Esophagus (tissue), 2 donors: Measurements from ENCODE around the gene NEK4. TPM values are rescaled to one million over a fixed set of nuclear protein-coding genes. Genes with fewer than 3 reads are reported as not detected.

Experiments
- H3K27ac ChIP-seq, 2 donors: one replicate each; pipeline ENCODE4 v1.5.1; 2013; ENCODE audit warnings: low read depth in 2 of 2, mild to moderate bottlenecking in 2 of 2, inconsistent platforms in 1 of 2, low read length in 1 of 2, moderate library complexity in 1 of 2
- H3K27me3 ChIP-seq, 2 donors: one replicate each; pipeline ENCODE4 v1.6.1; 2013; ENCODE audit warnings: low read length in 2 of 2, control low read depth in 1 of 2, mild to moderate bottlenecking in 1 of 2; ENCODE audit not compliant: insufficient read depth in 2 of 2, control insufficient read depth in 1 of 2
- H3K36me3 ChIP-seq, 2 donors: one replicate each; pipeline ENCODE4 v1.6.1; 2013; ENCODE audit warnings: low read length in 1 of 2; ENCODE audit not compliant: control insufficient read depth in 2 of 2, insufficient read depth in 2 of 2
- H3K4me1 ChIP-seq, 2 donors: one replicate each; pipeline ENCODE4 v1.6.1; 2013; ENCODE audit warnings: low read length in 1 of 2; ENCODE audit not compliant: control insufficient read depth in 2 of 2, insufficient read depth in 2 of 2
- H3K4me3 ChIP-seq, 2 donors: one replicate each; pipeline ENCODE4 v1.5.1; 2013; ENCODE audit warnings: low read length in 2 of 2, mild to moderate bottlenecking in 2 of 2, low read depth in 1 of 2, moderate library complexity in 1 of 2
- H3K9me3 ChIP-seq, 2 donors: one replicate each; pipeline ENCODE4 v1.6.1; 2013; ENCODE audit warnings: mild to moderate bottlenecking in 2 of 2, low read depth in 1 of 2, low read length in 1 of 2, moderate library complexity in 1 of 2; ENCODE audit not compliant: control insufficient read depth in 2 of 2, insufficient read depth in 1 of 2
- WGBS, 2 donors: extraction: QIAGEN DNeasy Blood & Tissue Kit; methylation state at CpG; one replicate each; pipeline ENCODE4 v1.1.7; 2013; 5-methylcytosine and 5-hydroxymethylcytosine counted together
- polyA plus RNA-seq, 2 donors: library from polyadenylated mRNA; stranded (reverse); fragments of 200-250 nt; gene quantifications; one replicate each; pipeline ENCODE4 v1.2.3, GENCODE V29; 2013
- donor health status: healthy with polysubstance abuse.
- donor health status: Bipolar disorder and iron deficiency.

The NEK4 gene
- polyA plus RNA-seq, 2 donors = 3.6 to 4.3 TPM

DNA sequence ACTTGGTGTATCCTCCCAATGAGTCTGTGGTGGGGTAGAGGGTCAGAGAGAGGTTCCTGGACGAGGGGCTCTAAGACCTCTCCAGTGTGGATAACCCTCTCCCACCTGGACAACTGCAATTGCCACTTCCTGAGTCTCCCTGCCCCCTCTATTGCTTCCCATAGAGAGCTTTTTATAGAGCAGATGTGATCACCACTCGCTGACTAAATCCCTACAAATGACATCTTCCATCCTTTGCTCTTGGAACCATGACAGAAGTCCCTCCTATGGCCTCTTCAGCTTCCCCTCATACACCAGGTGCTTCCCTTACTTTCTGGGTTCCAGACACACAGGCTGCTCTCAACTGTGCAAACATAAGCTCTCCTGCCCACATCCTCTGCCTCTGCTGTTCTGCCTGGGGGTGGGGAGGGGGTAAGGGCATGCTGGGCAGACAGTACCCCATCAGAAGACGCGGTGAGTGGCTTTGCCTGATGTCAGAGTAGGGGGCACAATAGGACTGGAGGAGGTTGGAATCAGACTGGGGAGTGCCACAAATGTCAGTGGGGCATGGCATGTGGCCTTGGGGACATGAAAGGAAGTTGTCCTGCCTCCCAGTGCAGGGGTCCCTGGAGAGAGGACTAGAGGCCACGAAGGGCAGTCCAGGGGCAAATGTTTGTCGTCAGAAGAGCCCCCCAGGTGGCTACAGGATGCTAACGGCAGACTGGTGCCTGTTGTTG lies 39.1 kb upstream of the NEK4 start:
- no peak overlapping the region for H3K4me3 ChIP-seq
- no peaks in the 10 kb centered on the region for H3K27me3 ChIP-seq
- no peaks in the 10 kb centered on the region for H3K9me3 ChIP-seq
- H3K36me3 ChIP-seq = no peaks in the 10 kb centered on the region
- no peaks in the 10 kb centered on the region for H3K4me1 ChIP-seq
- H3K27ac ChIP-seq = no peak overlapping the region
- 50 to 62% methylated on average over 7 of the region's 7 CpGs for WGBS, 2 donors

DNA sequence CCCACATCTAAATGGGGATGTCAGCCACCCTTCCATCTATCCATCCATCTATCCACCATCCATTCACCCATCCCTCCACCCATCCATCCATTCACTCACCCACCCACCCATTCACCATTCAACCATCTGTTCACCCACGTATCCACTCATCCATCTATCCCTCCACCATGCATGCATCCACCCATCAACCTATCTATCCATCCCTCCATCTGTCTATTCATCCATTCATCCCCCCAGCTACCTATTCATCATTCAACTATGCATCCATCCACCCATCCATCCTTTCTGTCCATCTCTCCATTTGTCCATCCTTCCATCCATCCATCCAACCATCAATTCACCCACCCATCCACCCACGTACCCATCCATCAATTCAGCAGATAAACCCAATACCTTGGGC lies 38.4 kb upstream of the NEK4 start:
- Histone ChIP-seq H3K36me3 (no peaks in the 10 kb centered on the region), H3K4me3 (no peak overlapping the region), H3K27ac (no peak overlapping the region), H3K9me3 (no peaks in the 10 kb centered on the region), H3K4me1 (no peaks in the 10 kb centered on the region), H3K27me3 (no peaks in the 10 kb centered on the region)
- 65 to 78% methylated on average over 2 of the region's 2 CpGs for WGBS, 2 donors

DNA sequence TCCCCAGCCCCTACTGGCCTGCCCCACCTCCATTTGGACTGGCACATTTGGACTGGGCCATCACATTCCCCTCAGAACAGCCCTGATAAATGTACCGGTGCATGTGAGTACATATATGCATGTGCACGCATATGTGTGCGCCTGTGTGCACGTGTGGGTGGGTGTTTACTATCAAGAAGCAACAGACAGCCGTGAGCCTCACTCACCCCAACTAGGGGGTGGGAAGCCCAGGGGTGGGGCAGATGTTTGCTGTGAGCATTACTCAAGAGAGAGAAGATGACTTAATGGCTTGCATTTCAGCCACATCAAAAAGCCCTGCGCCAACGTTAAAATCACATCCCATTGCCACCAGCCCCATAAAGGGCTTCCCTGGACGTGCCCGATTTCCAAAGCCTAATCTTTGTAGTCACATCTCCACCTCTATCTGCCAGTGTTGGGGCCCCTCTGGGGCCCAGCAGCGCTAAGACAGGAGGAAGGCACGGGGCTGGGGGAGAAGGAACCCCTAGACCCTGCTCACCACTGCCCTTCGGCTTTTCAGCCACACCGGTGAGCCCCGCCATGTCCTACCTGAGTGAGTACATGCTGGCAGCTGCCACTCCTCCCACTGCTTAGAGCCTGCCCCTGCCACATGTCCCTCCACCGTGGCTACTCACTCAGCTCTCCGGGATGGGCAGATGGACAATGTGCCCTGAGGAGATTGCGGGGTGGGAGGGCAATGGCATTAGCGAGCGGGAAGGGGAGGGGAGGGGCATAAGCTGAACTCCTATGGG lies 34.7 kb upstream of the NEK4 start:
- Histone ChIP-seq H3K36me3 (no peaks in the 10 kb centered on the region), H3K9me3 (no peaks in the 10 kb centered on the region), H3K4me3 (no peak overlapping the region), H3K4me1 (no peaks in the 10 kb centered on the region), H3K27me3 (no peaks in the 10 kb centered on the region), H3K27ac (no peak overlapping the region)
- WGBS, 2 donors = 74 to 78% methylated on average over 19 of the region's 19 CpGs

DNA sequence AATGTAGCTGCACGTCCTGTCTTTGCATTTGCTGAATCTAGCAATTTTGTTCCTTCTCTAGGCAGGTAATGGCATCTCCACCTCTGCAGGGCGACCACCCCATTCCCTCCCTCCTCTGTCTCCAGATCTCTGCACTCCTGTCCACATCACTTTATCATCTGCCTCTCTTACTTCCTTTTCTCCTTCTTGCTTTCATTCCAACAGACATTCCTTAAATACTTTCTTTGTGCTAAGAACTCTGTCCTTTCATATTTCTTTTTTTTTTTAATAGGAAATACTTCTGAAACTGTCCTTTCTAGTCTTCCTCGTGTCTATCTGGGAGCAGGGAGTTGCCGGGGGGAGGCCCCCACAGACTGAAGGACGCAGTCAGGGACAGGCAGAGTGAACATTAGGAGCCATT lies 31.1 kb upstream of the NEK4 start:
- H3K27me3 ChIP-seq = no peaks in the 10 kb centered on the region
- no peaks in the 10 kb centered on the region for H3K36me3 ChIP-seq
- H3K4me1 ChIP-seq = no peaks in the 10 kb centered on the region
- H3K4me3 ChIP-seq = no peak overlapping the region
- H3K9me3 ChIP-seq = no peaks in the 10 kb centered on the region
- 66 to 68% methylated on average over 5 of the region's 5 CpGs for WGBS, 2 donors
- no peak overlapping the region for H3K27ac ChIP-seq

DNA sequence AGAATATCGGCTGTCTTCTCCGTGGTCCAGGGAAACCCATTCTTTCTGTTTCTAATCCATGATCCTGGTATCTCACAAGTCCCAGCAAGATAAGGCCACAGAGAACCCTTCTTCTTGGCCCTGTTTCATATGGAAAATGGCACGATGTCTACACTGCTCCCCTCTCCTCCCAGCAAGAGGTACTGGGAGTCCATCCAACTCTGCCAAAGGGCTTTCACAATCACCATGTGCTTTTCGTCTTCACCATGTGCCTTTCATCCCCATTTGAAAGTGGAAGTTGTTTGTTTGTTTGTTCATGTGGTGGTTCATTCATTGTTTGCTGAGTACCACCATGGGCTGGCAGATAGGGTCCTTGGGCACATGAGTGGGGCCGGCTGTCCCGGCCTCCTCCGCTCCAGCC lies 29.3 kb upstream of the NEK4 start:
- H3K27ac ChIP-seq = no peak overlapping the region
- H3K4me3 ChIP-seq = no peak overlapping the region
- no peaks in the 10 kb centered on the region for H3K9me3 ChIP-seq
- H3K36me3 ChIP-seq = no peaks in the 10 kb centered on the region
- no peaks in the 10 kb centered on the region for H3K4me1 ChIP-seq
- 76 to 83% methylated on average over 7 of the region's 7 CpGs for WGBS, 2 donors
- no peaks in the 10 kb centered on the region for H3K27me3 ChIP-seq

DNA sequence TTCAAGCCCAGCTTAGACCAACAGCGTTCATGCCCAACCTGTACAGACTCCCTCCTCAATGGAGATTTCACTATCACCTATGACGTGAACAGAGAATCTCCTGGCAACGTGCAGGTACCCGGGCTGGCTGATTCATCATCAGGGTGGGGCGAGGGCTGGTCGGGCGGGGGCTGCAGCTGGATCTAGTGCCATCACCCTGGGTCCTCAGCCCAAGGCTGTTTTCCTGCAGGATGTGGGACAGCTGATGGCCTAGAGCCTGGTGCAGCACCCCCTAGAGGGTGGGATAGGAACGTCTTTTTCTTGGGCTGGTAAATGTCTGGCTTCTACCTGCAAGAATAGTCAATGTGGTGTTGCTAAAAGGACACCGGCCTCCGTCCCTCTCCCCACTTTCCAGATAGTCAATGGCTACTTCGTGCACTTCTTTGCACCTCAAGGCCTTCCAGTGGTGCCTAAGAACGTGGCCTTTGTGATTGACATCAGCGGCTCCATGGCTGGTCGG lies 28.3 kb upstream of the NEK4 start:
- H3K4me1 ChIP-seq = no peaks in the 10 kb centered on the region
- 49 to 52% methylated on average over 14 of the region's 14 CpGs for WGBS, 2 donors
- no peak overlapping the region for H3K4me3 ChIP-seq
- H3K36me3 ChIP-seq = no peaks in the 10 kb centered on the region
- H3K27ac ChIP-seq = no peak overlapping the region
- no peaks in the 10 kb centered on the region for H3K9me3 ChIP-seq
- no peaks in the 10 kb centered on the region for H3K27me3 ChIP-seq

DNA sequence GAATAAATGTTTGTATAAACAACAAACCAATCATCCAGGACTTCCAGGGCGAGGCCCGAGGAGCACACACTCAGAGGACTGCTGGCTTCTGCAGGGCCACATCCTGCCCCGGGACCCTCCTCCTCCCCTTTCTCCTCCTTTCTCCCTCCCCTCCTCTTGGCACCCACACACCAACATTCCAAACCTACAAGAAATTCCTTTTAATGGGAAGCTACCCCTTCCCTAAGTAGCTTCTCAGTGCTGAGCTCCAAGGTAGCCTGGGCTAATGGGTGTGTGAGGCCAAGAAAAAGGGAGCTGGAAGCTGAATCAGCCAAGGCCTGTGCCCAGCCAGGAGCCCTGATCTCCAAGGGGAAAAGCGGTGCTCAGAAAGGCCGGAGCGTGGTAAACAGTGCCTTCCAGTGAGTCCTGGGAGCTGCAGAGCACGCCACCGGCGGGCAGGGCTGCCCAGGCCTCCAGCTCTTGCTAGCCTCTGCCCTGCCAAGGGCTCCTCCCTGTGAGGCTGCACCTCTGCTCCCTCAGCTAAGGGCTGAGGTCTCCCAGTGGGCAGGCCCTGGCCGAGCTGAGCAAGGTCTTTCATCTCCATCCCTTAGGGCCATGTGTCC lies 27.7 kb upstream of the NEK4 start:
- H3K27me3 ChIP-seq = no peaks in the 10 kb centered on the region
- H3K27ac ChIP-seq = no peak overlapping the region
- H3K36me3 ChIP-seq = no peaks in the 10 kb centered on the region
- no peaks in the 10 kb centered on the region for H3K4me1 ChIP-seq
- no peaks in the 10 kb centered on the region for H3K9me3 ChIP-seq
- H3K4me3 ChIP-seq = no peak overlapping the region
- WGBS, 2 donors = 71 to 77% methylated on average over 10 of the region's 10 CpGs

DNA sequence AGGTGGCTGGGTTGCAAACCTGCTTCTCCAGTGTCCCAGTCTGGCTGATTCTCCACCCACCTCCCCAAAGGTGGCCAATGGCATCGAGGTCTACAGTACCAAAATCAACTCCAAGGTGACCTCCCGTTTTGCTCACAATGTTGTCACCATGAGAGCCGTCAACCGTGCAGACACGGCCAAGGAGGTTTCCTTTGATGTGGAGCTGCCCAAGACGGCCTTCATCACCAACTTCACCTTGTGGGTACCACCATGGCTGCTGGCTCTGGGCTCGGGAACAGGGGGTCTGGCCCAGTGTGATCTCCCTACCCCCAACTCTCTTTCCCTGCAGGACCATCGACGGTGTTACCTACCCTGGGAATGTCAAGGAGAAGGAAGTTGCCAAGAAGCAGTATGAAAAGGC lies 25.7 kb upstream of the NEK4 start:
- H3K9me3 ChIP-seq = no peaks in the 10 kb centered on the region
- no peaks in the 10 kb centered on the region for H3K27me3 ChIP-seq
- H3K27ac ChIP-seq = no peak overlapping the region
- H3K4me1 ChIP-seq = no peaks in the 10 kb centered on the region
- H3K36me3 ChIP-seq = no peaks in the 10 kb centered on the region
- WGBS, 2 donors = 89 to 90% methylated on average over 9 of the region's 9 CpGs
- H3K4me3 ChIP-seq = no peak overlapping the region

DNA sequence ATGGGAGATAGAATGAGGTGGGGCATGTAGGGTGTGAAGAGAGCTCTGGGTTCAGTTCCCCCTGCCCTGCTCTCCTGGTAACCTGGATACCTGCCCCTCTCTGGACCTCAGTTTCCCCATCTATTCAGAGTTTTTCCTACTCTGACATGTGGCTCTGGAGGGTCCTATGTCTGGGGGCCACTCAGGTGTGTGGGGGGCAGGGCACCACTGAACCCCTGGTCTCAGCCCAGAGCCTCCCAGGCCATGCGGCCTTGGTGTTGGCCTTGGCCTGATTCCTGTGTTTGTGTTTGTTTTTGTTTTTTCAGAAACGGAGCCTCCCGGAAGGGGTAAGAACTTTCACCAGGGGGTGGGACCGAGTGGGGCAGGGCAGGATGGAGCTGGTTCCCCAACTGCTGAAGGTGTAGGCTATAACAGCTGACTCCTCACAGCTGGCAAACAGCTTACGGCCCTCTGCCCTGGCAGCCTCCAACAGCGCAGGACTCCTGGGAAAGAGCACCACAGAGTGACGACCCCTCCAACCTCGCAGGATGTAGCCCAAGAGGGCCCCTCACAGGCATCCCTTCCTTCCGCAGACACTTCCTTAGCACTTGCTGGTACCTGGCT lies 24.7 kb upstream of the NEK4 start:
- WGBS, 2 donors = 64 to 67% methylated on average over 9 of the region's 9 CpGs
- Histone ChIP-seq H3K27ac (no peak overlapping the region), H3K36me3 (no peaks in the 10 kb centered on the region), H3K27me3 (no peaks in the 10 kb centered on the region), H3K4me3 (no peak overlapping the region), H3K9me3 (no peaks in the 10 kb centered on the region), H3K4me1 (no peaks in the 10 kb centered on the region)
